K562 (cell line): ENCODE data around the gene MTERF2. TPM values are rescaled to one million over a fixed set of nuclear protein-coding genes. Genes with fewer than 3 reads are reported as not detected.

Source experiments
- ATAC-seq: fragments of 200-7000 bp; cut with Tn5 transposase; 3 replicates; pipeline ENCODE4 v1.9.1; 2020; ENCODE audit warnings: moderate library complexity
- BruUV-seq: library from RNA; stranded (reverse); fragments of 400-500 nt; replicated peaks from 2 replicates; lab custom pipeline; 2021; lab: Mats Ljungman, UMichigan
- CTCF ChIA-PET: fragments of 300-600 bp; formaldehyde crosslinking; extraction: SDS; loops from one replicate; lab custom pipeline; 2021; ENCODE audit warnings: low intra/inter-chr PET ratio; lab: Yijun Ruan, JAX
- POLR2A ChIA-PET: fragments of 300-600, 350-650 bp; sonication (Branson Sonifier 250); formaldehyde crosslinking; extraction: SDS; loops from one replicate; lab custom pipeline; 2021; ENCODE audit warnings: antibody characterized with exemption, inconsistent platforms; lab: Yijun Ruan, JAX
- DNase-seq, 4 experiments: peaks; one replicate each; pipeline versions ENCODE4 v3.0.0 to v3.0.0-alpha.2; 2011 to 2018; ENCODE audit warnings: low spot score in 3 of 4, mixed read lengths in 3 of 4; ENCODE audit errors: extremely low read depth in 1 of 4
- FAIRE-seq: peaks from 2 replicates; lab custom pipeline; 2011; peaks lifted over from hg19 to GRCh38; lab: Jason Lieb, UNC
- H2AFZ ChIP-seq: 2 replicates; pipeline ENCODE4 v1.6.0; 2011; ENCODE audit warnings: low read depth, low read length, control low read depth, inconsistent platforms
- H3K27ac ChIP-seq: fragments of 200-600 bp; 3 replicates; pipeline ENCODE4 v1.8.0; 2011; ENCODE audit warnings: low read depth, mild to moderate bottlenecking, control low read depth, inconsistent platforms, low read length, moderate library complexity, mixed read lengths; ENCODE audit errors: extremely low read depth
- H3K27me3 ChIP-seq, 2 experiments: fragments of 300-600 bp in 1 of 2; 2 replicates in 1 of 2; 3 replicates in 1 of 2; pipeline versions ENCODE4 v1.6.0 to v1.8.0; 2011; ENCODE audit warnings: inconsistent platforms in 2 of 2, low read length in 2 of 2, mild to moderate bottlenecking in 1 of 2, mixed read lengths in 1 of 2, moderate library complexity in 1 of 2; ENCODE audit not compliant: control insufficient read depth in 2 of 2, insufficient read depth in 2 of 2
- H3K36me3 ChIP-seq: fragments of 300-600 bp; 3 replicates; pipeline ENCODE4 v1.8.0; 2011; ENCODE audit warnings: mild to moderate bottlenecking, low read length, inconsistent platforms; ENCODE audit not compliant: control insufficient read depth, insufficient read depth
- H3K4me1 ChIP-seq, 2 experiments: fragments of 200-600 bp in 1 of 2; replicated peaks in 1 of 2; 2 replicates in 1 of 2; 3 replicates in 1 of 2; pipeline versions ENCODE4 v1.5.1 to v1.8.0; 2011; ENCODE audit warnings: inconsistent platforms in 2 of 2, low read length in 2 of 2, mild to moderate bottlenecking in 1 of 2, mixed read lengths in 1 of 2, moderate library complexity in 1 of 2; ENCODE audit not compliant: control insufficient read depth in 2 of 2, insufficient read depth in 2 of 2
- H3K4me2 ChIP-seq: 2 replicates; pipeline ENCODE4 v1.6.1; 2011; ENCODE audit warnings: low read length, control low read depth, inconsistent platforms, mixed read lengths; ENCODE audit not compliant: insufficient read depth
- H3K4me3 ChIP-seq: fragments of 200-600 bp; sonication (generic), shearing (Covaris generic); 2 replicates; pipeline ENCODE4 v1.5.1; 2016; ENCODE audit warnings: control low read depth, inconsistent platforms
- H3K79me2 ChIP-seq: fragments of 200-600 bp; 3 replicates; pipeline ENCODE4 v1.8.0; 2011; ENCODE audit warnings: low read length, inconsistent platforms; ENCODE audit not compliant: control insufficient read depth, insufficient read depth
- H3K9ac ChIP-seq, 2 experiments: 2 replicates each; pipeline versions ENCODE4 v1.6.0 to v1.6.1; 2011; ENCODE audit warnings: low read depth in 2 of 2, low read length in 2 of 2, control low read depth in 1 of 2, inconsistent platforms in 1 of 2, mild to moderate bottlenecking in 1 of 2, mixed read lengths in 1 of 2; ENCODE audit not compliant: insufficient read depth in 1 of 2
- H3K9me1 ChIP-seq: one replicate; pipeline ENCODE4 v1.6.0; 2011; ENCODE audit warnings: inconsistent platforms, mild to moderate bottlenecking, low read length, moderate library complexity; ENCODE audit not compliant: control insufficient read depth, insufficient read depth
- H3K9me3 ChIP-seq: replicated peaks from 2 replicates; pipeline ENCODE4 v1.5.1; 2011; ENCODE audit warnings: low read depth, low read length, inconsistent platforms; ENCODE audit not compliant: control insufficient read depth, insufficient read depth
- H4K20me1 ChIP-seq: replicated peaks from 2 replicates; pipeline ENCODE4 v1.6.1; 2011; ENCODE audit warnings: low read length, inconsistent platforms, mixed read lengths; ENCODE audit not compliant: control insufficient read depth, insufficient read depth
- FOS ChIP-seq: IDR thresholded peaks from 3 replicates; pipeline ENCODE4 v1.6.1; 2011; ENCODE audit not compliant: insufficient read length; ENCODE audit errors: extremely low read depth
- GTF3C2 ChIP-seq: IDR thresholded peaks from 3 replicates; pipeline ENCODE4 v1.6.1; 2011; ENCODE audit warnings: borderline replicate concordance, mild to moderate bottlenecking, moderate library complexity; ENCODE audit not compliant: insufficient read length; ENCODE audit errors: extremely low read depth
- HEY1 ChIP-seq: fragments of 250-450 bp; sonication (Bioruptor Pico); IDR thresholded peaks from 2 replicates; pipeline ENCODE4 v1.5.0; 2020; ENCODE audit warnings: mild to moderate bottlenecking, moderate library complexity, borderline replicate concordance
- ILF3 ChIP-seq: fragments of 450-650 bp; IDR thresholded peaks from 2 replicates; pipeline ENCODE4 v1.6.1; 2018; ENCODE audit warnings: antibody characterized with exemption, mild to moderate bottlenecking, moderate library complexity, borderline replicate concordance
- MAFG ChIP-seq: fragments of 450-650 bp; conservative IDR thresholded peaks from 2 replicates; pipeline ENCODE4 v1.6.1; 2016; ENCODE audit warnings: missing genetic modification characterization, missing compliant biosample characterization
- MYC ChIP-seq, 2 experiments: fragments of 250-450 bp in 1 of 2; sonication (Bioruptor Pico) in 1 of 2; IDR thresholded peaks; 2 replicates each; pipeline versions ENCODE4 v1.5.1 to v1.6.1; 2012 to 2021; ENCODE audit warnings: low read depth in 2 of 2, borderline replicate concordance in 1 of 2, improper control_type of control experiment in 1 of 2, low read length in 1 of 2, mild to moderate bottlenecking in 1 of 2, moderate library complexity in 1 of 2
- POLR2A ChIP-seq: fragments of 450-650 bp; conservative IDR thresholded peaks from 2 replicates; pipeline ENCODE4 v1.6.1; 2016
- PTRF ChIP-seq: fragments of 450-650 bp; IDR thresholded peaks from 2 replicates; pipeline ENCODE4 v1.6.1; 2016; ENCODE audit warnings: mild to moderate bottlenecking, missing genetic modification characterization, missing compliant biosample characterization
- RCOR1 ChIP-seq, 2 experiments: IDR thresholded peaks; 2 replicates each; pipeline ENCODE4 v1.6.1; 2012; ENCODE audit warnings: low read depth in 2 of 2, low read length in 2 of 2, borderline replicate concordance in 1 of 2, improper control_type of control experiment in 1 of 2
- SMARCE1 ChIP-seq: fragments of 450-650 bp; IDR thresholded peaks from 2 replicates; pipeline ENCODE4 v1.7.1; 2016; ENCODE audit warnings: mild to moderate bottlenecking
- ZC3H11A ChIP-seq: IDR thresholded peaks from 2 replicates; pipeline ENCODE4 v1.6.1; 2012; ENCODE audit warnings: low read depth, low read length, improper control_type of control experiment
- ZNF232 ChIP-seq: sonication (generic); formaldehyde crosslinking; IDR thresholded peaks from 2 replicates; pipeline ENCODE4 v1.8.0; 2022; ENCODE audit warnings: mild to moderate bottlenecking, missing genetic modification reagents
- ZNF311 ChIP-seq: fragments of 250-450 bp; sonication (Bioruptor Pico); IDR thresholded peaks from 2 replicates; pipeline ENCODE4 v1.4.0; 2020; ENCODE audit warnings: mild to moderate bottlenecking, moderate library complexity
- ZNF586 ChIP-seq: fragments of 450-650 bp; formaldehyde crosslinking; conservative IDR thresholded peaks from 2 replicates; pipeline ENCODE4 v1.4.0; 2020; ENCODE audit warnings: mild to moderate bottlenecking, moderate library complexity
- ZNF780A ChIP-seq: fragments of 250-450 bp; sonication (Bioruptor Pico); IDR thresholded peaks from 2 replicates; pipeline ENCODE4 v1.5.0; 2021; ENCODE audit warnings: mild to moderate bottlenecking
- WGBS: fragments of 100-300 bp; shearing (Covaris generic); methylation state at CpG from one replicate; pipeline ENCODE4 v1.1.6; 2016; ENCODE audit warnings: low coverage, mixed read lengths; ENCODE audit not compliant: insufficient coverage; ENCODE audit errors: missing lambda C conversion rate; 5-methylcytosine and 5-hydroxymethylcytosine counted together
- in situ Hi-C: fragments of 300-500 bp; cut with MboI; formaldehyde crosslinking; loops from 4 replicates; pipeline ENCODE4 v1.15.0; 2018; ENCODE audit warnings: inconsistent platforms, mixed read lengths
- intact Hi-C: fragments of 100-400 bp; cut with micrococcal nuclease; formaldehyde crosslinking; loops from 2 replicates; pipeline ENCODE4 v1.14.2; 2022
- polyA plus RNA-seq, 8 experiments: library from polyadenylated mRNA; depleted of rRNA in 4 of 8; stranded (reverse) in 5 of 8; unstranded in 3 of 8; fragments of >200 nt; fragmentation: Nextera tagmentation in 2 of 8; fragmentation: Illumina TruSeq in 1 of 8; extraction: Ambion mirVana in 2 of 8; extraction: Trizol in 1 of 8; gene quantifications; 2 replicates each; pipeline versions ENCODE4 v1.2.1 to v1.2.3, GENCODE V29; 2011 to 2014; ENCODE audit warnings: inconsistent platforms in 1 of 8, missing spikeins in 1 of 8
- total RNA-seq, 7 experiments: library from RNA; depleted of rRNA in 6 of 7; stranded (reverse); fragments of >200 nt in 6 of 7; fragmentation: Illumina TruSeq in 2 of 7; extraction: Trizol in 2 of 7; gene quantifications; 2 replicates each; pipeline versions ENCODE4 v1.2.1 to v1.2.3, GENCODE V29; 2011 to 2021; ENCODE audit warnings: low replicate concordance in 1 of 7
- TF ChIP-seq, protein P1 (sequence below): sonication (generic); formaldehyde crosslinking; IDR thresholded peaks from 2 replicates; pipeline ENCODE4 v1.9.0; 2022; ENCODE audit warnings: mild to moderate bottlenecking, missing genetic modification reagents
- TF ChIP-seq, protein P2 (sequence below): fragments of 250-450 bp; sonication (Bioruptor Pico); IDR thresholded peaks from 2 replicates; pipeline ENCODE4 v1.5.0; 2020; ENCODE audit warnings: mild to moderate bottlenecking

Gene MTERF2
- total and polyA plus RNA-seq, 9 of the 15 experiments (the other 6 are each of a cell fraction or from before 2014, with no cell fraction given), result 10.0 to 63.2 (median 33.2) TPM

DNA sequence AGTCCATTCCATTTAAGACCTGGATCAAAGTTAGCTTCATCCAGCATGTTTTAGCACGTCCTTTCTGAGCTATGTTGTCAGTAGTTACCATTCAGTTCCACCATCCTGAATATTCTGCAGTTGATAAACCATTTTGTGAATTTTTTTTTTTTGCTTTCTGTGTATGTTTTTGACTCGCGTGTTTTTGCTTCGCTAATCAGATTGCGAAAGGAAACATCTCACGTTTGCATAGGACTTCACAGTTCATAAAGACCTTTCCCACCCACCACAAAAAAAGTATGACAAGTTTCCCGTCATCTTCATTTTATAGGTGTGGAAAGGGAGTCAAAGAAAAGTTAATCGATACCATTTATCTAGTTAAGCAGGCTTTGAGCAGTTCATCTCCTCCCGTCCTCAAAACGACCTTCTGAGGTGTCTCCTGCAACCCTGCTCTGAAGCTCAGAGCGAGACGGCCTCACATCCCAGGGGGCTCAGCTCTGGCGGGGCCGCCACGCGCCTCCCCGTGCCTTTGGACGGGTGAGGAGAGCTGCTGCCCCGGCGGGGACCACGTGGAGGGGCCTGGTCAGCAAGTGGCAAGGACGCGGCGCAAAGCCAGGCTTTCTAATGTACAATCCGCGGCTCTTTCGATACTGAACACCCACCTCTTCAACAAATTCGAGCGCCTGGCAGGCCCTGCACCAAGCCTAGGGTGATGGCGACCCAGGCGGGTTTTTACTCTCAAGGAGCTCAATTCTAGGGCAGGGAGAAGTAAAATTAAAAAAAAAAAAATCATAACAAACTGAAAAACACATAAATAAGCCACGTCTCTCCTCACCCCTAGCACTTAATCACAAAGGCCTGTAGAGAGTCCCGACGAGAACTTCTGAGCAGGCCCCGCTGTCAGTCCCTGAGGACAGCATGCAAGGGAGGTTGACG, 32.2 kb downstream of the MTERF2 start:
- Histone ChIP-seq H4K20me1 (no peaks in the 10 kb centered on the region), H3K4me3 (peak overlapping the region; percentile 85), H3K4me1 (peaks cover 0 to 18% of the 10 kb centered on the region in 2 experiments; a peak in 3 of 5 replicates), H2AFZ (peak overlapping the region; percentile 79), H3K27me3 (no peaks in the 10 kb centered on the region), H3K27ac (peak overlapping the region; percentile 87), H3K79me2 (peaks cover 71% of the 10 kb centered on the region), H3K4me2 (peak overlapping the region; percentile 77), H3K9me3 (no peaks in the 10 kb centered on the region), H3K9ac (peak overlapping the region; percentile 79 to 93), H3K9me1 (no peaks in the 10 kb centered on the region), H3K36me3 (no peaks in the 10 kb centered on the region; the same call in 2 of the 3 replicates)
- ChIA-PET POLR2A (interaction anchor here (0.5 to 3.5 kb wide), 18 partner anchors 8 to 597 kb away, joined by 3 to 28 read pairs (median 6); partner anchors contain the start of gene POLR3B), CTCF (no interaction called here)
- intact Hi-C loops (no loop called here), in situ Hi-C loops (no loop called here)
- WGBS, result 1% methylated on average over 36 of the region's 36 CpGs
- BruUV-seq, result TSS peak; percentile 69
- ATAC-seq (peak; percentile 50), FAIRE-seq (peak; percentile 71), DNase-seq (peak; percentile 45 to 68 (median 48))
- TF ChIP-seq ZC3H11A, result no peak
- TF ChIP-seq, protein P1, sequence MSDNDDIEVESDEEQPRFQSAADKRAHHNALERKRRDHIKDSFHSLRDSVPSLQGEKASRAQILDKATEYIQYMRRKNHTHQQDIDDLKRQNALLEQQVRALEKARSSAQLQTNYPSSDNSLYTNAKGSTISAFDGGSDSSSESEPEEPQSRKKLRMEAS (CRISPR knock-in tag), result peak; percentile 91
- TF ChIP-seq RCOR1 (IDR thresholded peaks at IDR 0.05; ENCODE audit: borderline replicate concordance in 1 of 2, low read depth in 2 of 2, low read length in 2 of 2), result no peak
- TF ChIP-seq ZNF311 (CRISPR knock-in tag), result no peak
- TF ChIP-seq PTRF, result no peak
- TF ChIP-seq SMARCE1, result peak; percentile 36; the same call in 1 of the 2 replicates
- no peak for TF ChIP-seq POLR2A
- TF ChIP-seq ZNF586 (CRISPR knock-in tag), result no peak
- TF ChIP-seq MAFG (tag), result peak; percentile 56
- TF ChIP-seq ZNF232 (CRISPR knock-in tag), result 0 out of 2 replicates have a peak, but pooled peaks have one; percentile 47
- TF ChIP-seq GTF3C2, result no peak
- no peak for TF ChIP-seq FOS
- no peak for TF ChIP-seq ILF3
- TF ChIP-seq MYC (IDR thresholded peaks at IDR 0.05; ENCODE audit: low read depth, low read length), result peak; percentile 88
- no peak for TF ChIP-seq MYC (CRISPR knock-in tag; IDR thresholded peaks at IDR 0.05; ENCODE audit: borderline replicate concordance, low read depth)
- TF ChIP-seq, protein P2, sequence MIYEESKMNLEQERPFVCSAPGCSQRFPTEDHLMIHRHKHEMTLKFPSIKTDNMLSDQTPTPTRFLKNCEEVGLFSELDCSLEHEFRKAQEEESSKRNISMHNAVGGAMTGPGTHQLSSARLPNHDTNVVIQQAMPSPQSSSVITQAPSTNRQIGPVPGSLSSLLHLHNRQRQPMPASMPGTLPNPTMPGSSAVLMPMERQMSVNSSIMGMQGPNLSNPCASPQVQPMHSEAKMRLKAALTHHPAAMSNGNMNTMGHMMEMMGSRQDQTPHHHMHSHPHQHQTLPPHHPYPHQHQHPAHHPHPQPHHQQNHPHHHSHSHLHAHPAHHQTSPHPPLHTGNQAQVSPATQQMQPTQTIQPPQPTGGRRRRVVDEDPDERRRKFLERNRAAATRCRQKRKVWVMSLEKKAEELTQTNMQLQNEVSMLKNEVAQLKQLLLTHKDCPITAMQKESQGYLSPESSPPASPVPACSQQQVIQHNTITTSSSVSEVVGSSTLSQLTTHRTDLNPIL (CRISPR knock-in tag), result no peak
- no peak for TF ChIP-seq ZNF780A (CRISPR knock-in tag)
- TF ChIP-seq HEY1, result no peak
